ENCODE results near the gene ST6GALNAC4. TPM values are rescaled to one million over a fixed set of nuclear protein-coding genes. Genes with fewer than 3 reads are reported as not detected.
"Not testable (repeated sequence)": the region's sequence is repeated elsewhere in the genome, so short reads cannot be mapped to it uniquely, and the experiment has no call there.

Gene ST6GALNAC4
- total RNA-seq, 1 donor from 2014 or later, result 15.8 TPM

DNA sequence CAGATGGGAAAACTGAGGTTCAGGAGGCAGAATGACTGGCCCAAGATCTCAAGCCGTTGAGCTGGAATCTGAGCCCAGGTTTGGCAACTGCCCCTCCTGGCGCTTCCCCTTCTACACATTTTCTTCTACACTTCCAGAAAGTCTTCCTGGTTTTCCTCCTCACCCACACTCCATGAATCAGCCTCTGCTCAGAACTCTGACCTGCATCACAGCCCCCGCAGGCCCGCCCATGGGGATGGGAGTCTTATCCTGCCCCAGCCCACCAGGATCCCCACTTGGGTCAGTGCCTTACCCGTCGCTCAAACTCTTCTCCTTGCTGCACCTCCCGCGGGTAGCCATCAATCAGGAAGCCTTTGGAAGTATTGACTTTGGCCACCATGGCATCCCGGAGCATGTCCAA, 45.3 kb downstream of the ST6GALNAC4 start:
- Mint-ChIP-seq H3K27ac (ENCODE audit: unreplicated experiment) (no peak overlapping the region), H3K36me3 (ENCODE audit: unreplicated experiment) (peaks cover 4% of the 10 kb centered on the region), H3K27me3 (ENCODE audit: unreplicated experiment) (peaks cover 10% of the 10 kb centered on the region), H3K4me1 (ENCODE audit: low read depth, unreplicated experiment) (peaks cover 4% of the 10 kb centered on the region), H3K4me3 (ENCODE audit: unreplicated experiment) (no peak overlapping the region), H3K9me3 (ENCODE audit: unreplicated experiment) (peaks cover 2% of the 10 kb centered on the region)
- TF ChIP-seq, protein P1, sequence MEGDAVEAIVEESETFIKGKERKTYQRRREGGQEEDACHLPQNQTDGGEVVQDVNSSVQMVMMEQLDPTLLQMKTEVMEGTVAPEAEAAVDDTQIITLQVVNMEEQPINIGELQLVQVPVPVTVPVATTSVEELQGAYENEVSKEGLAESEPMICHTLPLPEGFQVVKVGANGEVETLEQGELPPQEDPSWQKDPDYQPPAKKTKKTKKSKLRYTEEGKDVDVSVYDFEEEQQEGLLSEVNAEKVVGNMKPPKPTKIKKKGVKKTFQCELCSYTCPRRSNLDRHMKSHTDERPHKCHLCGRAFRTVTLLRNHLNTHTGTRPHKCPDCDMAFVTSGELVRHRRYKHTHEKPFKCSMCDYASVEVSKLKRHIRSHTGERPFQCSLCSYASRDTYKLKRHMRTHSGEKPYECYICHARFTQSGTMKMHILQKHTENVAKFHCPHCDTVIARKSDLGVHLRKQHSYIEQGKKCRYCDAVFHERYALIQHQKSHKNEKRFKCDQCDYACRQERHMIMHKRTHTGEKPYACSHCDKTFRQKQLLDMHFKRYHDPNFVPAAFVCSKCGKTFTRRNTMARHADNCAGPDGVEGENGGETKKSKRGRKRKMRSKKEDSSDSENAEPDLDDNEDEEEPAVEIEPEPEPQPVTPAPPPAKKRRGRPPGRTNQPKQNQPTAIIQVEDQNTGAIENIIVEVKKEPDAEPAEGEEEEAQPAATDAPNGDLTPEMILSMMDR (IDR thresholded peaks at IDR 0.05; ENCODE audit: partially characterized antibody, unreplicated experiment), result no peak
- DNase-seq, result no peak

DNA sequence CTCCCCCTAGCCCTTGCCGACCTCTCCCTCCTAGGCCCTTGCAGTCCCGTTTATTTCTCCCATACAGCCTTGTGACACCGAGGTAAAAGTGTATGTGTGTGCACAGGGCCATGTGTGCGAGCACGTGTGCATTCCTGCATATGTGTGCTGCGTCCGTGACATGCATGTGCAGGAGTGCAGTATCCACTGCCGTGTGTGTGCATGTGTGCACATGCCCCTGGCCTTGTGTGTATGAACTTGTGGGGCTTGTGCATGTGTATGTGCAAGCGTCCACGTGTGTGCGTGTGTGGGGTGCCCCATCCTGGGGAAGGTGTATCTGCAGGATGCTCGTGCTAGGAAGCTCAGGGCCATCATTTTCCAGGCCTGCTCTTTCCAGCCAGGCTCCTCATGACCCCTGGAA, 46.0 kb downstream of the ST6GALNAC4 start:
- H3K36me3 Mint-ChIP-seq (ENCODE audit: unreplicated experiment), result peaks cover 4% of the 10 kb centered on the region
- H3K4me1 Mint-ChIP-seq (ENCODE audit: low read depth, unreplicated experiment), result peaks cover 4% of the 10 kb centered on the region
- H3K4me3 Mint-ChIP-seq (ENCODE audit: unreplicated experiment), result no peak overlapping the region

DNA sequence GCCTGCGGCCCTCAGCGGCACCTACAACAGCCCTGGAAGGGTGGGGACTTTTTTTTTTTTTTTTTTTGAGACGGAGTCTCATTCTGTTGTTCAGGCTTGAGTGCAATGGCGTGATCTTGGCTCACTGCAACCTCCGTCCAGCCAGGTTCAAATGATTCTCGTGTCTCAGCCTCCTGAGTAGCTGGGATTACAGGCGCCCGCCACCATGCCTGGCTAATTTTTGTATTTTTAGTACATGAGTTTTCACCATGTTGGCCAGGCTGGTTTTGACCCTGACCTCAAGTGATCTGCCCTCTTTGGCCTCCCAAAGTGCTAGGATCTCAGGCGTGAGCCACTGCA, 46.7 kb downstream of the ST6GALNAC4 start:
- not testable (repeated sequence) for DNase-seq; H3K27ac Mint-ChIP-seq (ENCODE audit: unreplicated experiment); H3K36me3 Mint-ChIP-seq (ENCODE audit: unreplicated experiment); H3K9me3 Mint-ChIP-seq (ENCODE audit: unreplicated experiment); H3K4me3 Mint-ChIP-seq (ENCODE audit: unreplicated experiment); H3K4me1 Mint-ChIP-seq (ENCODE audit: low read depth, unreplicated experiment); H3K27me3 Mint-ChIP-seq (ENCODE audit: unreplicated experiment)

More for the DNA sequence above, 46.0 kb downstream of the ST6GALNAC4 start:
- DNase-seq, result no peak
- Mint-ChIP-seq H3K27ac (ENCODE audit: unreplicated experiment) (no peak overlapping the region), H3K9me3 (ENCODE audit: unreplicated experiment) (peaks cover 2% of the 10 kb centered on the region), H3K27me3 (ENCODE audit: unreplicated experiment) (peaks cover 10% of the 10 kb centered on the region)
- TF ChIP-seq, protein P1 (IDR thresholded peaks at IDR 0.05; ENCODE audit: partially characterized antibody, unreplicated experiment), result no peak

DNA sequence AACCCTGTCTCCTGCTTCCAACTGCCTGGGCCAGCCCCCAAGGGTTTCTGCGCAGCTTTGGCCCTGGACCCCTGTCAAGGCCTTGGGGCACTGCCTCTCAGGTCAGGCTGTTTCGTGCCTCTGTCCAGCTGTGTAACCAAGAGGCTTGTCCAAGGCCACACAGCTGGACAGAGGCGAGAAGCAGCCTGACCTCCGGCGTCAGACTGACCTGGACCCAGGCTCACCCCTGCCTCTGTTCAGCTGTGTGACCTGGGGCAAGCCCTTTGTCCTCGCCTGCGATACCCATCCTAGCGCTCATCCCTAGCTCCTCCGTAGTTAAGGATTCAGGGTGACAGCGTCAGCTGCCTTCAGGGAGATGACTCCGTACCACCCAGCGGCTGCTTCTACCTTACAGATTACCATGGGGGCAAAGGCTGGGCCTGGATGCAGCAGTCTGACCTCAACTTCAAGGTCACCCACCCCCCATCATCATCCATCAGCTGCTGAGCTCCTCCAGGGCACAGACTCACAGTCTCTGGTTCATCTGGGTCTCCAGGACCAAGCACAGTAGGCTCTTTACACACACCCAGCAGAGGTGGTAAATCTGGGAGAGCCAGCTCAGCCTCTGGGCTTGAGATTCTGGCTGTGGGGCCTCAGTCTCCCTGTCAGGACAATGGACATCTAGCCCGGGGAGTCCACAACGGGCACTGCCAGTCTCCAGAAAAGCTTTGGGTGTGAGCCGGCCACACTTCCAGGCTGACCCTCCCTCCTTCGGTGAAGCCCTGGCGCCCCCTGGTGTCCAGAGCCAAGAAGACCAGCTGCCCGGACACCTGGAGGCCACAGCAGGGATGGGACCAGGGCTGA, 47.3 kb downstream of the ST6GALNAC4 start:
- H3K4me1 Mint-ChIP-seq (ENCODE audit: low read depth, unreplicated experiment), result no peaks in the 10 kb centered on the region

DNA sequence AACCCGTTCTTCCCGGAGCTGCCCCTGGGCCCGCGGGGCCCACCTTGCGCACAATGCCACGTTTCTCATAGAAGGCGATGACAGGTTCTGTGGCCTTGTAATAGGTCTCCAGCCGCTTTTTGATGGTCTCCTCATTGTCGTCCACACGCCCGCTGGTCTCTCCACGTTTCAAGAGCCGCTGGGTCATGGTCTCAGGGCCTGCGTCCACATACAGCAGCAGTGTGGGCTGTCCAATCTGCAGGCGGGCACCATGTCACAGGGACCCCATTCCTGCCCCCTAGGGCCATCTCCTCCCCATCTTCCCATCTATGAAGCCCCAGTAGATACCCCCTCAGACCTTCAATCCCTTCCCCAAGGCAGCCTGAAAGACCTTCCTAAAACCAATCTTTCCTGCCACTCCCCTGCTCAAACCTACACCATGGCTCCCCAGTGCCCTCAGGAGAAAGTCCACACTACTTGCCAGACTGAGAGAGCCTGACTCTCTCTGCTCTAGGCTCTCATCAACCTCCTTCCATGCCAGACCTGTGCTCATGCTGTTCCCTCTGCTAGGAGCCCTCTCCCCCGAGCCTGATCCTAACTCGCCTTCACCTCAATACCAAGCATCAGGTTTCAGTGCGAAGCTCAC, 48.5 kb downstream of the ST6GALNAC4 start:
- Mint-ChIP-seq H3K36me3 (ENCODE audit: unreplicated experiment) (peaks cover 4% of the 10 kb centered on the region), H3K27me3 (ENCODE audit: unreplicated experiment) (peaks cover 10% of the 10 kb centered on the region), H3K9me3 (ENCODE audit: unreplicated experiment) (peaks cover 2% of the 10 kb centered on the region), H3K4me3 (ENCODE audit: unreplicated experiment) (no peak overlapping the region), H3K4me1 (ENCODE audit: low read depth, unreplicated experiment) (no peaks in the 10 kb centered on the region), H3K27ac (ENCODE audit: unreplicated experiment) (no peak overlapping the region)
- no peak for DNase-seq
- TF ChIP-seq, protein P1 (IDR thresholded peaks at IDR 0.05; ENCODE audit: partially characterized antibody, unreplicated experiment), result no peak

More for the DNA sequence above, 47.3 kb downstream of the ST6GALNAC4 start:
- Mint-ChIP-seq H3K9me3 (ENCODE audit: unreplicated experiment) (peaks cover 2% of the 10 kb centered on the region), H3K27ac (ENCODE audit: unreplicated experiment) (peak overlapping the region; percentile 28), H3K36me3 (ENCODE audit: unreplicated experiment) (peaks cover 4% of the 10 kb centered on the region), H3K27me3 (ENCODE audit: unreplicated experiment) (peaks cover 10% of the 10 kb centered on the region), H3K4me3 (ENCODE audit: unreplicated experiment) (no peak overlapping the region)
- peak; percentile 98 for DNase-seq
- TF ChIP-seq, protein P1 (IDR thresholded peaks at IDR 0.05; ENCODE audit: partially characterized antibody, unreplicated experiment), result peak; percentile 86

Data from glutamatergic neuron (in vitro differentiated cells).